Vagina (tissue), 1 donor: ENCODE measurements around the gene MSI2. TPM values are rescaled to one million over a fixed set of nuclear protein-coding genes. Genes with fewer than 3 reads are reported as not detected.

ENCODE experiments used
- small RNA-seq: library from RNA; depleted of rRNA; stranded (forward); fragments of <200 nt; gene quantifications from one replicate; pipeline ENCODE3, GENCODE V24; 2016
- total RNA-seq: library from RNA; depleted of rRNA; stranded (reverse); fragments of >200 nt; gene quantifications from one replicate; pipeline ENCODE4 v1.2.3, GENCODE V29; 2016

The MSI2 gene
- total RNA-seq, 1 donor from 2014 or later = 27.3 TPM

Small RNAs within 50 kb of the gene (small RNA-seq; reads per million reads assigned to genes)
- gene RN7SL449P (not detected), gene RNU7-134P (not detected)

Other genes starting within 250 kb of the MSI2 start
- gene AKAP1, start 171.3 kb upstream of the MSI2 start, total RNA-seq = 94.3 TPM